KMS-11 (cell line): Measurements from ENCODE around the gene PTGFRN.

Experiments
- H2AFZ ChIP-seq: fragments of 200-600 bp; sonication (generic); 2 replicates; pipeline ENCODE4 v1.6.1; 2016; ENCODE audit warnings: antibody characterized with exemption, mixed run types, low read depth
- H3K27ac ChIP-seq: fragments of 200-600 bp; sonication (generic); 2 replicates; pipeline ENCODE4 v1.6.1; 2016; ENCODE audit warnings: mild to moderate bottlenecking, mixed run types
- H3K27me3 ChIP-seq: fragments of 200-600 bp; sonication (generic); 2 replicates; pipeline ENCODE4 v1.6.1; 2017; ENCODE audit warnings: mild to moderate bottlenecking, low read depth, mixed run types, moderate library complexity; ENCODE audit not compliant: insufficient read depth
- H3K36me3 ChIP-seq: fragments of 200-600 bp; sonication (generic); 2 replicates; pipeline ENCODE4 v1.6.1; 2017; ENCODE audit warnings: mild to moderate bottlenecking, mixed run types; ENCODE audit not compliant: insufficient read depth
- H3K4me1 ChIP-seq: fragments of 200-600 bp; sonication (generic); 2 replicates; pipeline ENCODE4 v1.6.1; 2016; ENCODE audit warnings: mild to moderate bottlenecking, low read depth, mixed run types; ENCODE audit not compliant: poor library complexity, severe bottlenecking
- H3K4me2 ChIP-seq: fragments of 200-600 bp; sonication (generic); 2 replicates; pipeline ENCODE4 v1.7.0; 2016; ENCODE audit warnings: mild to moderate bottlenecking, mixed run types
- H3K4me3 ChIP-seq: fragments of 200-600 bp; sonication (generic); IDR thresholded peaks from 2 replicates; pipeline ENCODE4 v1.6.1; 2017; ENCODE audit warnings: low read depth, low read length, mixed read lengths; ENCODE audit not compliant: insufficient read depth
- H3K79me2 ChIP-seq: fragments of 200-600 bp; sonication (generic); 2 replicates; pipeline ENCODE4 v1.6.1; 2016; ENCODE audit warnings: low read depth, mixed run types; ENCODE audit not compliant: insufficient read depth
- H3K9ac ChIP-seq: fragments of 200-600 bp; sonication (generic); 2 replicates; pipeline ENCODE4 v1.6.1; 2016; ENCODE audit warnings: mild to moderate bottlenecking, mixed run types
- H4K20me1 ChIP-seq: fragments of 200-600 bp; sonication (generic); 2 replicates; pipeline ENCODE4 v1.6.1; 2016; ENCODE audit warnings: mild to moderate bottlenecking, mixed run types; ENCODE audit not compliant: insufficient read depth
- CTCF ChIP-seq: fragments of 200-600 bp; sonication (generic); conservative IDR thresholded peaks from 2 replicates; pipeline ENCODE4 v1.6.1; 2017; ENCODE audit warnings: low read depth, mild to moderate bottlenecking, antibody characterized with exemption, low read length, moderate library complexity, mixed read lengths

Gene PTGFRN

DNA sequence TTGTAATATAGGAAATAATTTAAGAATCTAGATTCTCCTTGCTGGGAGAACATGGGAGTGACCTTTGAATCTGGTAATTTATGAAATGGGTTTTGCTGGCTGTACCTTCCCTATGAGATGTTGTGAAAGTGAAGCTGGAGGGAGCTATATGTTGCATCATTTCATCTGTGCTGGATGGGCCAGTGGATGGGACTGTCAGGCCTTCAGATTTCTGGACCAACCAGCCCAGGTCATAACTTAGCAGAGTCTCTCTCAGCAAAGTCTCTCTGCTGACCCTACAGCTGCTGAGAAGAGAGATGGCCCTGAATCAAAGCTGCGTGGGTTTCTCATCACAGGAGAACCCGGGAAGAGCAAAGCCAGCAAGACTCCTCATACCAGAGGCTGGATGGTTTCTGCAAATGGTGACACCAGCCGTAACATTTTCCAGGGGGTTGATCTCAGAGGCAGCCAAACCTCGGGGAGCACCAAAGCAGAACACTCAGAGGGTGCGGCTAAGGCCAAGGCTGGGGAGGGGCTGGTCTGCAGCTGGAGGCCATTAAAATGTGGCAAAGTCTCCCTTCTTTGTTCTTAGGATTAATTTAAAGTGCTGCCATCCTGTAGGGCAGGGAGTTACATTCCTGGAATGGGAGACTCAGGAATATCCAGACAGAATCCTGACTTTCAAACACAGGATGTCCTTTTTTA, 18.2 kb upstream of the PTGFRN start:
- Histone ChIP-seq H3K79me2 (no peaks in the 10 kb centered on the region), H3K4me1 (no peaks in the 10 kb centered on the region), H3K27me3 (no peaks in the 10 kb centered on the region), H3K36me3 (no peaks in the 10 kb centered on the region), H3K9ac (no peak overlapping the region), H4K20me1 (no peaks in the 10 kb centered on the region), H3K27ac (no peak overlapping the region), H3K4me3 (no peak overlapping the region), H3K4me2 (no peak overlapping the region), H2AFZ (no peak overlapping the region)
- TF ChIP-seq CTCF, result no peak

DNA sequence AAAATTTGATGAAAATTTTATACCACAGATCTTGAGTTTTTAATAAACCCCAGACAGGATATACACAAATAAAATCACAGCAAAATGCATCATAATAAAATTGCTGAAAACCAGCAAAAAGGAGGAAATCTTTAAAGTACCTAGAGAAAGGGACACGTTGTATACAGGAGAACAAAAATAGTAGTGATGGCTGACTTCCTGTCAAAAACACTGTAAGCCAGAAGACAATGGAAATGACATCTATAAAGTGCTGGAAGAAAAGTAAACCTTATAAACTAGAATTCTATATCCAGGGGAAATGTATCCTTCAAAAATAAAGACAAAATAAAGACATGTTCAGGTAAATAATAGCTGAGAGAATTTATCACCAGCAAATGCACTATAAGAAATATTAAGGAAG, 14.6 kb upstream of the PTGFRN start:
- no peaks in the 10 kb centered on the region for H4K20me1 ChIP-seq
- H3K79me2 ChIP-seq, result no peaks in the 10 kb centered on the region
- H3K4me3 ChIP-seq, result no peak overlapping the region
- H3K27ac ChIP-seq, result no peak overlapping the region
- no peaks in the 10 kb centered on the region for H3K36me3 ChIP-seq
- no peak overlapping the region for H3K4me2 ChIP-seq
- no peak overlapping the region for H3K9ac ChIP-seq
- TF ChIP-seq CTCF, result no peak
- H2AFZ ChIP-seq, result no peak overlapping the region
- no peaks in the 10 kb centered on the region for H3K27me3 ChIP-seq
- no peaks in the 10 kb centered on the region for H3K4me1 ChIP-seq

DNA sequence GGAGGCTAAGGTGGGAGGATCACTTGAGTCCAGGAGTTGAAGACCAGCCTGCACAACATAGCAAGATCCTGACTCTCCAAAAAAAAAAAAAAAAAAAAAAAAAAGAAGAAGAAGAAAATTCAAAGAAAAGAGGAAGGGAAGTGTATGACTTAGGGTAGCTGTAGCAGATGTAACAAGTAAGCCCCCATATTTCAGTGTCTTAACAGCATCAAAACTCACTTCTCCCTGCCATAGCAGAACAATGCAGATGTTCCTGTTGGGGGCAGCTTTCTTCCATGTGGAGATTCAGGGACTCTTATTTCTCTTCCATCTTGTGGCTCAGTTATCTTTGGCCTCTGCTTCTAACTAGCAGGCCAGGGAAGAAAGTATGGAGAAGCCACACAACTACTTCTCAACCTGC, 10.2 kb upstream of the PTGFRN start:
- Histone ChIP-seq H2AFZ (no peak overlapping the region), H3K27me3 (no peaks in the 10 kb centered on the region), H4K20me1 (no peaks in the 10 kb centered on the region), H3K4me2 (no peak overlapping the region), H3K9ac (no peak overlapping the region), H3K36me3 (no peaks in the 10 kb centered on the region), H3K4me1 (no peaks in the 10 kb centered on the region), H3K79me2 (no peaks in the 10 kb centered on the region), H3K4me3 (no peak overlapping the region), H3K27ac (no peak overlapping the region)
- no peak for TF ChIP-seq CTCF

- H3K79me2 ChIP-seq, result no peaks in the 10 kb centered on the region
- no peak overlapping the region for H3K27ac ChIP-seq
- TF ChIP-seq CTCF, result no peak
- no peak overlapping the region for H3K9ac ChIP-seq
- H4K20me1 ChIP-seq, result no peaks in the 10 kb centered on the region
- no peak overlapping the region for H2AFZ ChIP-seq
- H3K4me3 ChIP-seq, result no peak overlapping the region
- H3K4me1 ChIP-seq, result no peaks in the 10 kb centered on the region
- H3K36me3 ChIP-seq, result no peaks in the 10 kb centered on the region
- no peaks in the 10 kb centered on the region for H3K27me3 ChIP-seq
- no peak overlapping the region for H3K4me2 ChIP-seq
These were observed 9.0 kb upstream of the PTGFRN start for GRCh38 chr1:116900471-116901365.
